ENCODE data around the gene TULP1. TPM values are rescaled to one million over a fixed set of nuclear protein-coding genes. Genes with fewer than 3 reads are reported as not detected.
A peak's percentile ranks its signal among the peaks of the same experiment; 100 is the strongest.

The TULP1 gene
- total RNA-seq, 2 donors from 2014 or later = 0.27 TPM; not detected in 1

DNA sequence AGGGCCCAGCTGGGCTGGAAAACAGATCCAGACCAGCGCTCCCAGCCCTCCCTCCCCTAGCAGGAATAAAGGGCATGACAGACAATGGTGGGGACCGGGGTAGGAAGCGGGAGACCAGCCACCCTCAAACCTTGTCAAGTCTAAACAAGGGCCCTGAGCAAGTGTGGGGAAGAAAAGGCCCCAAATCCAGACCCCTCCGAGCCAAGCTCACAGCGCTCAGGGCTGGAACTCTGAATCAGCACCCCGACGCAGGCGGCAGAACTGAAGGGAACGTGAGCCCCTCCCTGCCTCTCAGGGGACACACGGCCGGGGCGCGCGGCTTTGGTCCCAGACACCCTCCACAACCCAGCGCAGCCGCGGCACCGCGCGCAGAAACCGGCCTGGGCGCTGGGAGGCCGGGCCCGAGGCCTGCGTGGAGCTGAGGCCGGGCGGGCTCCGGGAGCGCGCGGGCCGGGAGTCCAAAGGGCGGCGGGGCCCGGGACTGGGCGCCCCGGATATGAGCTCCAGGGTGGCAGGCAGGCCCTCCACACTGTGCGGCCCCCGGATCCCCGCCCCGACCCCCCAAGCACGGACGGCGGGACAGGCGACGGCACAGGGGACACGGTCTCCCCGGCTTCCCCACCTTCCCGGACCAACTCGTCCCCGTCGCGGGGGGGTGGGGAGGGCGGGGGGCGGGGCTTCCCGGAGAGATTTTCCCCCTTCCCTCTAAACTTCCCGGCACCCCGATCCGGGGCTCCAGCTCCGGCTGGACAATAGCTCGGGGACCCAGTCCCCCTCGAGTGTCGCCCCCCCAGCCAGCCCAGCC is 16.5 kb downstream of the TULP1 start:
- no peaks in the 10 kb centered on the region for H3K27me3 ChIP-seq (replicated peaks; ENCODE audit: insufficient read depth)
- peak; percentile 23 for TF ChIP-seq POLR2A (IDR thresholded peaks at IDR 0.05)
- no peak for TF ChIP-seq POLR2AphosphoS5 (IDR thresholded peaks at IDR 0.05)
- TF ChIP-seq, protein P1, sequence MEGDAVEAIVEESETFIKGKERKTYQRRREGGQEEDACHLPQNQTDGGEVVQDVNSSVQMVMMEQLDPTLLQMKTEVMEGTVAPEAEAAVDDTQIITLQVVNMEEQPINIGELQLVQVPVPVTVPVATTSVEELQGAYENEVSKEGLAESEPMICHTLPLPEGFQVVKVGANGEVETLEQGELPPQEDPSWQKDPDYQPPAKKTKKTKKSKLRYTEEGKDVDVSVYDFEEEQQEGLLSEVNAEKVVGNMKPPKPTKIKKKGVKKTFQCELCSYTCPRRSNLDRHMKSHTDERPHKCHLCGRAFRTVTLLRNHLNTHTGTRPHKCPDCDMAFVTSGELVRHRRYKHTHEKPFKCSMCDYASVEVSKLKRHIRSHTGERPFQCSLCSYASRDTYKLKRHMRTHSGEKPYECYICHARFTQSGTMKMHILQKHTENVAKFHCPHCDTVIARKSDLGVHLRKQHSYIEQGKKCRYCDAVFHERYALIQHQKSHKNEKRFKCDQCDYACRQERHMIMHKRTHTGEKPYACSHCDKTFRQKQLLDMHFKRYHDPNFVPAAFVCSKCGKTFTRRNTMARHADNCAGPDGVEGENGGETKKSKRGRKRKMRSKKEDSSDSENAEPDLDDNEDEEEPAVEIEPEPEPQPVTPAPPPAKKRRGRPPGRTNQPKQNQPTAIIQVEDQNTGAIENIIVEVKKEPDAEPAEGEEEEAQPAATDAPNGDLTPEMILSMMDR (IDR thresholded peaks at IDR 0.05) = peak in 1 of 4 experiments; percentile 12
- WGBS = 7% methylated on average over 52 of the region's 63 CpGs
- H3K36me3 ChIP-seq = no peaks in the 10 kb centered on the region
- peaks cover 35% of the 10 kb centered on the region for H3K4me1 ChIP-seq (replicated peaks)
- intact Hi-C loops (cut with DNase I) = loop anchor here (2.0 kb wide), 1 partner anchor 27 kb away; the partner anchor contains the start of gene RPL10A
- H3K27ac ChIP-seq = peak overlapping the region; percentile 95 to 98
- H3K9me3 ChIP-seq = no peaks in the 10 kb centered on the region
- no peak for DNase-seq (ENCODE audit: low spot score)
- peak overlapping the region; percentile 89 to 97 for H3K4me3 ChIP-seq

DNA sequence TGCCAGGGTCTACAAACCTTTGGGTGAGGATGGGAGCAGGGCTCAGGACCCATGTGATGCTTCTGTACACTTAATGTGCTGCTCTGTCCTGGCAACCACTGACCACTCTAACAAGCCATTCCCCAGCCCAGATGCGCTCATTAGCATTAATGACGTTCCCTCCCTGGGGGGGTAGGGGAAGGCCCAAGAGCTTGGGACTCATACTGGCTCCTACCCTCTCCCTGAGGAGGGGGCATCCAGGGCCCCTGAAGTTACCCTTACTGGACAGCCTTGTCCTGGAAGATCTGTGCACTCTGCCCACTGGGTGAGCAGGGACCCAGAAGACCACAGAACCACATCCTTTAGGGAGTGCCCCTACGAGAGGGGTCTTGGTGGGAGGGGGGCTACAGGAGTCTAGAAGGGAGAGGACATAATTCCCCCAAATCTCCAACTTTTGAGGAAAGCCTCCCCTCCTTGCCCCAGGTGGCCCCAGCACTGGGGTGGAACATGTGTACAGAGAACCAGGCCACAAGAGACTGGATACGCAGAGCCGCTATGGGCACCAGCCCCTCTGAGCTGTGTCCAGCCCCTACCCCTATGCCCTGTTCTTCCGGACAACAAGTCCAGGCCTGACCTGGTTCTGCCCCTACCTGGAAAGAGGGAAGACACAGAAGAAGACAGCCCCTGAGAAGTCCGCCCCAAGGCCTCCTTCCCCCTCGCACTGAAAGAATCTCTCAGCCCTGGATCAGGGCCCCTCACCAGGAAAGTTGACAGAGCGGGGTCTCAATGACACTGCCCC is 17.2 kb downstream of the TULP1 start:
- intact Hi-C loops (cut with DNase I) = loop anchor here (2.0 kb wide), 1 partner anchor 27 kb away; the partner anchor contains the start of gene RPL10A
- Histone ChIP-seq H3K36me3 (no peaks in the 10 kb centered on the region), H3K27me3 (replicated peaks; ENCODE audit: insufficient read depth) (no peaks in the 10 kb centered on the region), H3K27ac (peak overlapping the region; percentile 95 to 98), H3K4me1 (replicated peaks) (peaks cover 39% of the 10 kb centered on the region), H3K4me3 (peak overlapping the region; percentile 89 to 97), H3K9me3 (no peaks in the 10 kb centered on the region)
- WGBS = 21% methylated on average over 9 of the region's 9 CpGs
- DNase-seq (ENCODE audit: low spot score) = no peak
- TF ChIP-seq, protein P1 (IDR thresholded peaks at IDR 0.05) = no peak
- peak; percentile 18 for TF ChIP-seq POLR2A (IDR thresholded peaks at IDR 0.05)
- peak; percentile 20 for TF ChIP-seq POLR2AphosphoS5 (IDR thresholded peaks at IDR 0.05)

DNA sequence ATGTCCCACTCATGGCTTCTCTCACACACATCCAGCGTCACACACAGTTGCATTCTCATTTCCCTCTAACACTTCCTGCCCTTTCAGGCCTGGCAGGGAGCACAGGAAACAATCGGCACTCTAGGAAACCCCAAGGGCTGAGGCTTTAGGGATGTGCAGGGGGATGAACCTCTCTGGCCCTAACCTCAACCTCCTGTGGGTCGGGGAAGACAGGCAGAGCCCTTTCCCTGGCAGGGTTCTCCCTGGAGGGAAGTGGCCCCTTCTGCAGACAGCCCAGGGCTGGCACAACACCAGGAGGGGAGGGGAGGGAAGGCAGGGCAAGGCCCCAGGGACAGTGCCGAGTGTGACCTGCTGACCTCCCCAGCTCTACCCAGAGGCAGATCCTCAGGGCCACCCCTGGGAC is 18.5 kb downstream of the TULP1 start:
- DNase-seq (ENCODE audit: low spot score) = no peak
- Histone ChIP-seq H3K27ac (peak overlapping the region; percentile 95 to 98), H3K4me1 (replicated peaks) (peaks cover 45% of the 10 kb centered on the region), H3K27me3 (replicated peaks; ENCODE audit: insufficient read depth) (no peaks in the 10 kb centered on the region), H3K4me3 (peak overlapping the region in 1 of 2 donors; percentile 3), H3K36me3 (no peaks in the 10 kb centered on the region), H3K9me3 (no peaks in the 10 kb centered on the region)
- no peak for TF ChIP-seq POLR2AphosphoS5 (IDR thresholded peaks at IDR 0.05)
- TF ChIP-seq, protein P1 (IDR thresholded peaks at IDR 0.05) = no peak
- TF ChIP-seq POLR2A (IDR thresholded peaks at IDR 0.05) = no peak
- intact Hi-C loops (cut with DNase I) = no loop called here
- WGBS = 11% methylated on average over 4 of the region's 4 CpGs

DNA sequence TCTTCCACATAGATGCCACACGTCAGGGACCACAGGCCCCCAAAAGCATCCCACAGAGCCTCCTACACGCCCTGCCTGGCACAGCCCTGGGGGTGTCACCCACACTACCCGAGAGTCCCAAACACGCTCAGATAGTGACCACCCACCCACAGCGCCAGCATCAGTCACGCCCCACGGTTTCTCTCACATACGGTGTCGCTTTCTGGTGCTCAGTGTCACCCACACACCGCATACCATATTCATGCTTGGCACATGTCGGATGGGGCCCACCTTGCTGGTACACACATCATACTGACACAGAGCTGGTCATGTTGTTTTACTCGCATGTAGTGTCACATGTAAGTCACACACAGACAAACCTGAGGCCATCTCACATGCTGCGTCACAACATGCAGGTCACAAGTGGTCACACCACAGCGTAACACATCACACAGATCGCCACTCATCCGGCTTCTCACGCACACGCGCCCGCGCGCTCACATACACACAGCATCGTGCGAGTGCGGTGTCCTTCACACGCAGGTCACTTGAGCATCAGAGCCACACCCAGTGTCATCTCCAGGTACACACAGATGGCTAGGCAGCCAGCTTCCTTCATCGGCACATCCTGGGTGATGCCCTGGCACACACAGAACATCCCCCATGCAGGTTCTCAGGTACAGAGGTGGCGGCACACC is 19.3 kb downstream of the TULP1 start:
- H3K27ac ChIP-seq = peak overlapping the region; percentile 95 to 98

More for the DNA sequence above, 19.3 kb downstream of the TULP1 start:
- TF ChIP-seq POLR2A (IDR thresholded peaks at IDR 0.05) (no peak), POLR2AphosphoS5 (IDR thresholded peaks at IDR 0.05) (no peak)
- TF ChIP-seq, protein P1 (IDR thresholded peaks at IDR 0.05) = no peak
- Histone ChIP-seq H3K4me3 (no peak overlapping the region), H3K27me3 (replicated peaks; ENCODE audit: insufficient read depth) (no peaks in the 10 kb centered on the region), H3K4me1 (replicated peaks) (peaks cover 45% of the 10 kb centered on the region), H3K36me3 (no peaks in the 10 kb centered on the region), H3K9me3 (no peaks in the 10 kb centered on the region)
- WGBS = 74% methylated on average over 28 of the region's 28 CpGs
- DNase-seq (ENCODE audit: low spot score) = no peak
- intact Hi-C loops (cut with DNase I) = no loop called here
